Mesothelial cell of epicardium (in vitro differentiated cells): ENCODE results near the gene WNT7B. TPM values are rescaled to one million over a fixed set of nuclear protein-coding genes. Genes with fewer than 3 reads are reported as not detected.

Source experiments
- DNase-seq, 2 experiments: peaks; one replicate each; pipeline ENCODE4 v3.0.0; 2021; ENCODE audit warnings: low spot score in 2 of 2; ENCODE audit not compliant: unreplicated experiment in 2 of 2
- H3K27ac Mint-ChIP-seq: 2 replicates; pipeline ENCODE4 v1.8.0; 2021; ENCODE audit warnings: mixed read lengths
- H3K27me3 Mint-ChIP-seq: 2 replicates; pipeline ENCODE4 v1.8.0; 2021; ENCODE audit warnings: low read depth, mixed read lengths
- H3K36me3 Mint-ChIP-seq: 2 replicates; pipeline ENCODE4 v1.8.0; 2021; ENCODE audit warnings: mixed read lengths
- H3K4me1 Mint-ChIP-seq: 2 replicates; pipeline ENCODE4 v1.8.0; 2021; ENCODE audit warnings: mixed read lengths
- H3K4me3 Mint-ChIP-seq: 2 replicates; pipeline ENCODE4 v1.8.0; 2021; ENCODE audit warnings: mild to moderate bottlenecking, moderate library complexity, mixed read lengths
- H3K9me3 Mint-ChIP-seq: 2 replicates; pipeline ENCODE4 v1.8.0; 2021; ENCODE audit warnings: mixed read lengths
- total RNA-seq: library from RNA; stranded (reverse); gene quantifications from 3 replicates; pipeline ENCODE4 v1.2.1, GENCODE V29; 2021
- TF ChIP-seq, protein P1 (sequence below): fragments of 200-600 bp; sonication (generic); IDR thresholded peaks from one replicate; pipeline ENCODE4 v1.5.0; 2021; ENCODE audit warnings: antibody characterized with exemption; ENCODE audit not compliant: unreplicated experiment

WNT7B gene
- total RNA-seq, 1 donor from 2014 or later = 12.0 TPM

DNA sequence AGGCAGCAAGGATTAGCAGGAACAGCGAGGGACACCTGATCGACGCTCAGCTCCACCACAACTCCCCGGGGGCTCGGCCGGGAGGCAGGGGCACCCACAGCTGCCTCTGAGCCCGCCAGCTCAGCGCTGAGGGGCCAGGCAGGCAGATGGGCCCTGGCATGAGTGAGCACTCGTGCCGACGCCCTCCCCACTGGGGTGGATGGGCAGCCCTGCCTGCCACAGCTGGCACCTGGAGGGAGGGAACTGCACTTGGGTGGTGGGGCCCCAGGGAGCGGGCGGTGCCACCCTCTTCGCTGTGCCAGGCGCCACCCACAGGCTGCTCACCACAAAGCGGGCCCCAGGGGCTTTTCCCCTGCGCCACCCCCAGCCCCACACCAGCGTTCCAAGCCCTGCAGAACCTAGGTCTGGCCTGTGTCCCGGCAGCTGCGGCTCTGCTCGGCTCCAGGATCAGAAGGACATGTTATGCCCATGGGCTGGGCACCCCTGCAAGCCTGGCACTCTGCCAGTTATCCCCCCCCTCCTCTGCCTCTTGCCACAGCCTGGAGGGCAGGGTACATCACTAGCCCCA, 28.8 kb downstream of the WNT7B start:
- DNase-seq = no peak
- TF ChIP-seq, protein P1, sequence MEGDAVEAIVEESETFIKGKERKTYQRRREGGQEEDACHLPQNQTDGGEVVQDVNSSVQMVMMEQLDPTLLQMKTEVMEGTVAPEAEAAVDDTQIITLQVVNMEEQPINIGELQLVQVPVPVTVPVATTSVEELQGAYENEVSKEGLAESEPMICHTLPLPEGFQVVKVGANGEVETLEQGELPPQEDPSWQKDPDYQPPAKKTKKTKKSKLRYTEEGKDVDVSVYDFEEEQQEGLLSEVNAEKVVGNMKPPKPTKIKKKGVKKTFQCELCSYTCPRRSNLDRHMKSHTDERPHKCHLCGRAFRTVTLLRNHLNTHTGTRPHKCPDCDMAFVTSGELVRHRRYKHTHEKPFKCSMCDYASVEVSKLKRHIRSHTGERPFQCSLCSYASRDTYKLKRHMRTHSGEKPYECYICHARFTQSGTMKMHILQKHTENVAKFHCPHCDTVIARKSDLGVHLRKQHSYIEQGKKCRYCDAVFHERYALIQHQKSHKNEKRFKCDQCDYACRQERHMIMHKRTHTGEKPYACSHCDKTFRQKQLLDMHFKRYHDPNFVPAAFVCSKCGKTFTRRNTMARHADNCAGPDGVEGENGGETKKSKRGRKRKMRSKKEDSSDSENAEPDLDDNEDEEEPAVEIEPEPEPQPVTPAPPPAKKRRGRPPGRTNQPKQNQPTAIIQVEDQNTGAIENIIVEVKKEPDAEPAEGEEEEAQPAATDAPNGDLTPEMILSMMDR = no peak
- Mint-ChIP-seq H3K27me3 (no peaks in the 10 kb centered on the region), H3K27ac (no peak overlapping the region), H3K36me3 (no peaks in the 10 kb centered on the region), H3K4me1 (no peaks in the 10 kb centered on the region), H3K9me3 (no peaks in the 10 kb centered on the region), H3K4me3 (no peak overlapping the region)

DNA sequence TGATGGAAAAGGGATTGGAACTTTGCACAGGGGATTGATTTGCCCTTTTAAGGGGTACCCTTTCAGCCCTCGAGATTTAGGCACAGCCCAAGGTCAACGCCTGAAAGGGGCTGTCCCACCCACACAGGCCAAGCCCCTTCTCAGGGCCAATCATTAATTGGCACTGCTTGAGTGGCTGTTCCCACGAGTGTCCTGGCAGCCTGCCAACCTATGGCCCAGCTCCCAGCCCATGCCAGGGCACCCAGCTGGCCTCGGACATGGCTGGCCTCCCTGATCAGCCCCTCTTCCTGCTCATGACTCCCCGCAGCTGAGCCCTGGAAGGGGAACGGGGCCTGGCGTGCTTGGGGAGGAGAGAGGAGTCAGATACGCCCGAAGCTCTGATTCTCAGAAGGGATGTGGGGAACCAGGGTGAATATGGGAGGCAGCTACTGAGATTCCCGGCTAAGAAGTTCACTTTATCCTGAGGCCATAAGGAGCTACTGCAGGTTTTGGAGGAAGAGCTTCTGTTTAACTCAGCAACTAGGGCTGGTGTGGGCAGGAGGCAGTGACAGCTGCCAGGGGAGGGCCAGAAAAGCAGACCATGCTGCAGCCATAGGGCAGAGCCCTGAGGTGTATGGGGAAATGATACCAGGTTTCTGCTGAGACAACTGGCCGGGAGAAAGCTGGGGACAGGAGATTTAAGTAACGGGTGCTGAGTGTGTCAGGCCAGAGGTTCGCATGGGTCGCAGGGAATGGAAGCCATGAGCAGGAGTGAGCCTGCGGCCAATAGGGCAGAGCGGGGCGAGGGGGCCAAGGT, 30.0 kb downstream of the WNT7B start:
- no peak for DNase-seq
- Mint-ChIP-seq H3K4me3 (no peak overlapping the region), H3K9me3 (no peaks in the 10 kb centered on the region), H3K27ac (no peak overlapping the region), H3K27me3 (no peaks in the 10 kb centered on the region), H3K4me1 (no peaks in the 10 kb centered on the region), H3K36me3 (no peaks in the 10 kb centered on the region)
- TF ChIP-seq, protein P1 = no peak

DNA sequence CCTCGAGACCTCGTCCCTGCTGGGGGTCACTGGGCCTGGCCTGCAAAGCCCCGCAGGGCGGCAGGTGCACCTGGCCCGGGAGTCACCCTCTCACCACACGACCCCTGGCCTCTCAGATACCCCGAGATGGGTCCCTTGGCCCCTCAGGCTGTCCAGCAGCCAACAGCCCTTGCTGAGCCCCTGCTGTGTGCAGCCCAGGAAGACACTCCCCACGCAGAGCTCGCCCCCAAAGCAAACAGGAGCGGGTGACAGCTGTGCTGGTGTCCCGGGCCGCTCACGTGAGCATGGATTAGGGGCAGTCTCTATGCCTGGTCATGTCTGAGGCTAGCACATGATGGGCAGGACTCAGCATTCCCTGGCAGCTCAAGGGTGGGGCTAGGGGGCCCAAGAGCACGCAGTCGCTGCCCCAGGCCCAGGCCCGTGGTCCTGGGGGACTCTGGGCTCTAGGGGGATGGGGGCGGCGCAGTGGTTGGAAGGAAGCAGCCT, 31.3 kb downstream of the WNT7B start:
- DNase-seq = no peak
- TF ChIP-seq, protein P1 = no peak
- Mint-ChIP-seq H3K27ac (no peak overlapping the region), H3K36me3 (no peaks in the 10 kb centered on the region), H3K9me3 (no peaks in the 10 kb centered on the region), H3K27me3 (no peaks in the 10 kb centered on the region), H3K4me3 (no peak overlapping the region), H3K4me1 (no peaks in the 10 kb centered on the region)

- H3K36me3 Mint-ChIP-seq = peaks cover 3% of the 10 kb centered on the region
- TF ChIP-seq, protein P1 = no peak
- H3K9me3 Mint-ChIP-seq = peaks cover 6% of the 10 kb centered on the region
- H3K27me3 Mint-ChIP-seq = no peaks in the 10 kb centered on the region
- DNase-seq = no peak
- no peaks in the 10 kb centered on the region for H3K4me1 Mint-ChIP-seq
- no peak overlapping the region for H3K4me3 Mint-ChIP-seq
- H3K27ac Mint-ChIP-seq = no peak overlapping the region
Observed at GRCh38 chr22:45942787-45943493, 34.0 kb downstream of the WNT7B start.

DNA sequence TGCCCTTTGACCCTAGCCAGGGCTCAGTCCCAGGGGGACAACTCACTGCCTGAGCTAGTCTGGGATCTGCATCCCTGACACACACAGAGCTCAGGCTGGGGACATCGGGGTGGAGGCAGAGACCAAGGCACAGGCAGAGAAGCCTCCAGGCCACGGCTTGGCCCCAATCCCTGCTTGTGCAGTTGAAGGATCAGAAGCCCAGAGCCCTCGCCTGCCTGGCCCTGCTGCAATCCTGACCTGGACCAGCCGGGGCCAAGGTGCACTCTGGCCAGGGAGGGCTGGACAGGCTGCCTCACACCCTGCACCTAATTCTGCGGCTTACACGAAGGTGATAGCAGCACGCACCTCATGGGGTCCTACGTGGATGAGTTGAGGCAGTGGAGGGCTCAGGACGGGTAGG, 34.6 kb downstream of the WNT7B start:
- Mint-ChIP-seq H3K9me3 (peaks cover 8% of the 10 kb centered on the region), H3K36me3 (peaks cover 5% of the 10 kb centered on the region), H3K27me3 (no peaks in the 10 kb centered on the region), H3K4me1 (no peaks in the 10 kb centered on the region), H3K27ac (no peak overlapping the region), H3K4me3 (no peak overlapping the region)
- TF ChIP-seq, protein P1 = no peak
- DNase-seq = no peak
